PC-9 (cell line): ENCODE measurements around the gene ANKRD34B.

Experiments
- CTCF ChIP-seq: fragments of 200-600 bp; sonication (generic); conservative IDR thresholded peaks from 2 replicates; pipeline ENCODE4 v1.6.1; 2017; ENCODE audit warnings: mixed run types, antibody characterized with exemption, mild to moderate bottlenecking, moderate library complexity
- EZH2 ChIP-seq: fragments of 200-600 bp; sonication (generic); IDR thresholded peaks from 2 replicates; pipeline ENCODE4 v1.8.0; 2017; ENCODE audit warnings: antibody characterized with exemption, low read depth

- no peak for TF ChIP-seq CTCF
- no peak for TF ChIP-seq EZH2
These were observed 18.9 kb upstream of the ANKRD34B start for GRCh38 chr5:80588858-80589540.
